Stimulated activated CD8-positive, alpha-beta memory T cell treated with anti-CD3 and anti-CD28 coated beads, Interleukin-2, amount 100 ng/mL, for 1 hour (primary cell): ENCODE data around the gene GALNTL6.

Experiments used
- DNase-seq, 2 donors: peaks; one replicate each; pipeline ENCODE4 v3.0.0-alpha.2; 2020; ENCODE audit warnings: low read depth in 2 of 2

The GALNTL6 gene

GRCh38 chr4:172809319-172809718 lies 996.1 kb downstream of the GALNTL6 start:
- DNase-seq: no peak

GRCh38 chr4:172813359-172813923 lies 1000.2 kb downstream of the GALNTL6 start:
- no peak for DNase-seq

DNA sequence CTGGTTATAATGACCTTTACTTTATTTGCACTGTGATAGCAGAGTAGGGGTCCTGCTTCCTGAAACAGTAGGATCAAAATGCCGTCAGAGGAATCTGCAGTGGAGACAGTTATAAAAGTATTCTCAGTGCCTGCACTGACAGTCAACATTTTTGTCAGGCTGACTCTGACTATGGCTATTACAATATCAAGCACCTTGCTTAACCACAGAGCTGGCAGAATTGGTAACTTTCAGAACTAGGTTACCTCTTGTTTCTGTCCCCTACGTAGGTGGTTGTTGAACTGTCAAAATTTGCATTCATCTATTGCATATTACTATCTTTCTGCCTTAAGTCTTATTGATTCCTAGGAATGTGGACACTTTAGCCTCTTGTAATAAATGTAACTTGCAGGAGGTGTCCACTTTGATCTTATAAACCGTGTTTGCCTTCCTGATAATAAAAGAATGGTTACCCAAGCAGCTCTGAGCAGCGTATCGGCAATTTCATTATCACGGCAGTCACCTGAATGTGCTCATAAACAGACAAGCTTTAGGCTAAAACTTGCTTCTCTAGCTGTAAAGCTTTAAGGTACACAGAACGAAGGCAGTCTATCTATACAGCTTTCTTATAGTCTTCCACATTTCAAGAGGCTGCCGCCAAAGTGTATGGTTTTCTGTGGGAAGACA lies 1002.4 kb downstream of the GALNTL6 start:
- DNase-seq: no peak

- DNase-seq: no peak
These were observed 1005.7 kb downstream of the GALNTL6 start for GRCh38 chr4:172818901-172819300.

DNA sequence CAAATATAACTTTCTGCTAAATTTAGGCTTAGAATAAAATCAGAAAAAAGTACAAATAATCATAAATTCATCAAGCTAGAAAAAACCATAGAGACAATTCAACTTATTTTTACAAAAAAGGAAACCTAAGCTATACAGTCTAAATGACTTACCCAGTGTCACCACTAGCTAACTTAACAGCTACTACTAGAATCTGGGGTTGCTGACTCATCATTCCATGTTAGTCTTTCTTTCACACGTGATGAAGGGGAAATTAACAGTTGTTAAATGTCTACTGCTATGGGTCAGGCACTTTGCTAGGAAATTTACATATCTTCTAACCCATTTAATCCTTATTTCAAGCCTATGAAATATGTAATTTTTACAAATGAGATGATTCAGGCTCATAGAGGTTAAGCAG lies 1006.1 kb downstream of the GALNTL6 start:
- no peak for DNase-seq

DNA sequence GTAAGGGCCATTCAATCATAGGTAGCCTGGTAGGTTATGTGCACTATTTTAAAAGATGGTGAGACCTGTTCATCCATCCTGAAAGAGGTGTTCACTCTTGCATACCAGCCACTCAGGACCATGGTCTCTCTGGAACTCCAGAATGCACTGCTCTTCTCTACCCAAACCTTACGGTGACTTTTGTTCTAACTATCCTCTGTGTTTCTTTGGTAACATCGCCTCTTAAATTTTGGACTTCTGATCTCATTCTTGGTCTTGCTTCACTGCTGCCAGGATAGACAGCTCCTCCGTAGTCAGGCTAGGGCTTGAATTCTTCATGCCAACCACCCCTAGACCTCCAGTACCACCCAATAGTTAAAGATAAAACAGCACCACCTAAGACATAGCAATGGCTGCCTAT lies 1009.1 kb downstream of the GALNTL6 start:
- DNase-seq: no peak

DNA sequence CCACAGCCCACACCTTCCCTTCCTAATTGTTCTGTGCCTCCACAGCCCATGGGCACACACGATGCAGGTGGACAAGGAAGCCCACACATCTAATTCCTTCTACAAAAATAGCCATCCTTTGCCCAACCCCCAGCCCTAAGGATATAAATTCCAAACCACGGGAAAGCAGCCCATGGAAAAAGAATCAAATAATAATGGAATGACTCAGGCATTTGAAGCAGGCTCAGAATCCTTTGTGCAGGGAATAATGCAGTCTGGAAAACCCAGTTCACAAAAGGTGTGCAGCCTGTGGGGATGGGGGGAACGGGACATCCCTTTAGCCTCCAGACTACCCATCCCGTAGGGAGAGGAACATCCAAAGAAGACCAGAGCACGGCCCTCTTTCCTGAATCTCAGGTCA lies 1013.1 kb downstream of the GALNTL6 start:
- DNase-seq: no peak

DNA sequence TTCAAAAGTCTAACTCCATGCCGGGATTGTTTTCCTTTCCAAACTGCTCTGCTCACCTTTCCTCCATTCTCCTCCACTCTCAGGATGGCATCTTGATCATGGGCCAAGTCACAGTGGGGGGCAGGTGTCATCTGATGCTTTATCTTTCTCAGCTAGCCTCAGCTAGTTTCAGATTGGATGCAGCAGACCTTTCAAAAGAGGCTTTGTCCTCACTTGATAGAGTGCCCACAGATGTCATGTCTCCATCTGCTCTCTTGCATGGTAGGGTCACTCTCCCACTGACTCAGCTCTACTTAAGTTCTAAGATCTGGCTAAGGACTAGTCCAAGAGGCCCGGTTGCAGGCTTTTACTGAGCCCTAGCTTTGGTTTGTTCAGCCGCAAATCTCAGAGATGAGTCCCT lies 1013.7 kb downstream of the GALNTL6 start:
- no peak for DNase-seq

GRCh38 chr4:172830295-172830764 lies 1017.1 kb downstream of the GALNTL6 start:
- no peak for DNase-seq

GRCh38 chr4:172836661-172837060 lies 1023.5 kb downstream of the GALNTL6 start:
- no peak for DNase-seq

GRCh38 chr4:172838111-172838510 lies 1024.9 kb downstream of the GALNTL6 start:
- no peak for DNase-seq

GRCh38 chr4:172838943-172839342 lies 1025.7 kb downstream of the GALNTL6 start:
- DNase-seq: no peak

- DNase-seq: no peak
These were observed 1029.6 kb downstream of the GALNTL6 start for GRCh38 chr4:172842779-172843178.

DNA sequence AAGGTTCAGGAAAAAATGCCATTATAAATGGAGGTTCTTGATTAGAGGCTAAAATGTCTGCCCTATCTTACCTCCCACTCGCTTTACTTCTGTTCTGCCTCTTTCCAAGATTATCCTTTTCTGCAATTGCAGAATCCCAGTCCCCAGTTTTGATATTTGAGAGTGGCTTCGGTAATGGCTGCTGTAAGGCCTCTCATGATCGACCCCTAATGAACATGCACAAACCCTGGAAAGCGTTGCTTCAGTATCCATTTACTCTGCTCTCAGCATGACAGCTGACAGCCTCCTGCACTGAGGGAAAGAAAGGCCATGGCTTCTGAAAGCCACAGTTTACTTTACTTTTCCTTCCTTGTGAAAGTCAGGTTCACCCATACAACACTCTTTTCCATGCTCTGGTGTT lies 1030.0 kb downstream of the GALNTL6 start:
- no peak for DNase-seq

DNA sequence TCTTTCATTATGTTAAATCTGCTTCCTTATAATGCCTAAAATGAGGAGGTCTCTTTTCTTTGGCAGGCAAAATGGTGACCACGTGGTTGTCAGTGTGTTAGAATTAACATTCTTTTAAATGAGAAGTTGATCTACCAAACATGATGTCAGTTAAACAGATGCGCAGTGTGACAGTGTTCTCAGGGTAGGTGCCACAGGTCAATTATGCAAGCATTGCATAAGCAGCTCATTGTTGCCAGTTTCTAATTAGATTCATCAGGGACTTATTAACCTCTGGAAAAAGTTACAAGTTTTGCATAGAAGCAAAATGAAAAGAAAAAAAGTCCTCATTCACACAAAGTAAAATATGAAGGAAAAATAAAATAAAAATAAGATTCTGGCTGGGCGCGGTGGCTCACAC lies 1031.4 kb downstream of the GALNTL6 start:
- DNase-seq: no peak

DNA sequence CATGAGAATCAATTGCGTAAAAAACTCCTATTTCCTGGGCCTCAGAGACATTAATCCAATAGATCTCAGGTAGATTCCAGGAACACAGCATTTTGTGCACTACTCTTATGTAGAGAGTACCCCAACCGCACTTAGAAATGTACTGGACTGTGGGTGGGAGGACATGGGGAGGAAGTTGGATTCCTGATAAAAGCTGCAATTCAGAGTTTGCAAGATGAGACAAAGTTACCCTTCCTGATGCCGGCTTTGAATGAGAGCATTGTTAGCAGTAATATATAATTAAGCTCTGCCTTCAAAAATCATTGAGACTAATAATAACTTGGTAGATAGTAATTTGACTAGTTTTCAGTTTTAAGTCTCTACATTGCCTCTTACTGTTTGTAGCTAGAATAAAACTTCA lies 1032.1 kb downstream of the GALNTL6 start:
- no peak for DNase-seq

DNA sequence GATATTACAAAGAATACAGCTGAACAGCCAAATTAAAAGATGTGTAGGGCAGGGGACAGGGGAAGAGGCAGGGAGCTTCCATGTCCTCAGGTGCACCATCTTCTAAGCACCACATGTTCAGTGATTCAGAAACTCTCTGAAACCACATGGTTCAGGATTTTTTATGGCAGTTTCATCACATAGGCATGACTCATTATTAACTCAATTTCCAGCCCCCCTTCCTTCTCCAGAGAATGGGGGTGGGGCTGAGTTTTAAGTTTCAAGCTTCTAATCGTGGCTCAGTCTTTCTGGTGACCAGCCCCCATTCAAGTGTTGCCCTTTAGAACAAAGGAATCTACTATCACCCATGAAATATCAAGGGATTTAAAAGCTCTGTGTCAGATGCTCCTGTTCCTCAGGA lies 1037.6 kb downstream of the GALNTL6 start:
- no peak for DNase-seq

DNA sequence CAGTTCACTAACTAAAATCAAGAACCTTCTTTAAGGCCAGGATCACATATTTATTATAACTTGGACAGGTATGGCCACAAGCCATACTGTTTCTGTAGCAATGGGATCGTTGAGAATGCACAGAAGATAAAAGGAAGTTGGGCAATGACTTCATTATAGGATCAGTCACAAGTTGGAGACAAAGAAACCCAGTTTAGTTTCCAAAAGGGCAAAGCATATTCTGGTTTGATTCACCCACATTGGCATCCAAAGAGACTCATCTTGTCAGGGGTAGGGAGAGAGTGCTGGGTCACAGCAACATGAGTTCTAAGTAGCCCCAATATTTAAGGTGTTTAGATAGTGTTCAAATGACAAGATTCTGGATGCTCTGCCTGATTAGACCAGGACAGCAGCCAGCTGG lies 1038.3 kb downstream of the GALNTL6 start:
- DNase-seq: no peak

DNA sequence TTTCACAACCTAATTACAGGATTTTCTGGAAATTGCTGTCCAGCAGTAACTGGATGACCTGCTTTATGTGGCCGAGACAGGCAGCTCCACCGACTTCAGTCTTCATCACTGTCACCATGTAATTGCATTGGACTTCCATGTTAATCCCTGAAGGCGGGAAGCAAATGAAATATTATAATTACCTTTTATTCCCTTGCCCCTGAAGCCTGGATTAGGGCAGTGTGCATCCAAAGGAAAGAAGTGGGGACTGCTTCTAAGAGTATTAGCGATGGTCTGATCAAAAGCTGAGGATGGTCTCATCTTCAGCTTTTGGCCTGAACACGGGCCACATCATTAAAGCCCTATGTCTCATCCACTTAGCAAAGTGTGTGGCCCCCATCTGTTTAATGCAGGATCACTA lies 1043.8 kb downstream of the GALNTL6 start:
- no peak for DNase-seq

DNA sequence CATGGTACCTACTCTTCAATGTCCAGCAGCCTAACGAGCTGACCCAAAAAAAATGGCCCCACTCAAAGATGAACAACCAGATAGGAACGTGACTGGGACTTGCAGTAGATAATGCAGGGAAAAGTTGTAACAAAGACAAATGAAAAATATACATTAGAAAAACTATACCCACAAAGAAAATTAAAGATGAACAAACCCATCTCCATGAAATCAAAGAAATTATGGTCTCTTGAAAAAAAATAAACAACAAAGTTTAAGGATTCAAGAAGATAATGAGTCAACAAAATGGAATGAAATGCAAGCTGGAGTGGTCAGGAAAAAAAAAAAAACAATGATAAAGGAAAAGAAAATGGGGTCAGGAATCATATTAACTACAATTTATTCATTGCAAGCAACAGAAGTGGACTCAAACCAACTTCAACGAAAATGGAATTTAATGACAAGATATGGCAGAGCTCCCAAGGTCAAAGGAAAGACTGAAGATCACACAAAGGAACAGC lies 1045.6 kb downstream of the GALNTL6 start:
- no peak for DNase-seq

DNA sequence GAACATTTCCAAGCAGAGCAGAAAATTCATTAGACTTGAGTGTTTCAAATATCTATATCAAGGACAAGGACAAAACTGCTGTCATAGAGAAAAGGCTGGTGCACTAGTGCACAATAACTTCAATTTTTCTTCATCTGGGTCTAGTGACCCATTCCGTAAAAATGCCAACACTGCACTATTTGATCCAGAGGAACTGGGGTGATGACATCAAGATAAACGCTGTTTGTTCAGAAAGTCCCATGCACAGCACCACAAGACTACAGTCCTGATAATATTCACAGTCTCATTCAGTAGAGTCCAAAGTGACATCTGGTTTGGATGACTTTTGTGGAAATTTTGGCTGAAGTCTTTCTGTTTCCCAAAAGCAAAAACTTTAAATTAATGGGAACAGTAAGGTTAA lies 1051.9 kb downstream of the GALNTL6 start:
- no peak for DNase-seq

- no peak for DNase-seq
These were observed 1052.4 kb downstream of the GALNTL6 start for GRCh38 chr4:172865531-172866127.

GRCh38 chr4:172866421-172866820 lies 1053.2 kb downstream of the GALNTL6 start:
- DNase-seq: no peak
